ENCODE results near the gene ASXL2.

Gene ASXL2

DNA sequence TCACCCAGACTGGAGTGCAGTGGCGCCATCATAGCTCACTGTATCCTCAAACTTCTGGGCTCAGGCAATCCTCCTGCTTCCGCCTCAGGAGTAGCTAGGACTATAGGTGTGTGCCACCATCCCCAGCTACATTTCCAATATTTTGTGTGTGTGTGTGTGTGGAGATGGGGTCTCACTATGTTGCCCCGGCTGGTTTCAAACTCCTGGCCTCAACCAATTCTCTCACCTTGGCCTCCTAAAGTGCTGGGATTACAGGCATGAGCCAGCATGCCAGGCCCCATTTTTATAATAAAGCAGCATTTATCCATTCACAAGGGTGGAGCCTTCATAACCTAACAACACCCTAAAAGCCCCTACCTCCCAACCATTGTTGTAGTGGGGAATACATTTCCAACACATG, 152.4 kb downstream of the ASXL2 start:
- TF ChIP-seq TAF1 (IDR thresholded peaks at IDR 0.05; ENCODE audit: low read depth) (no peak), EP300 (IDR thresholded peaks at IDR 0.05; ENCODE audit: borderline replicate concordance) (no peak), NFIC (IDR thresholded peaks at IDR 0.05) (no peak), YY1 (IDR thresholded peaks at IDR 0.05; ENCODE audit: low read depth) (no peak), RAD21 (IDR thresholded peaks at IDR 0.05; ENCODE audit: low read depth) (no peak), FOXM1 (IDR thresholded peaks at IDR 0.05; ENCODE audit: borderline replicate concordance, low read depth) (no peak), TCF12 (IDR thresholded peaks at IDR 0.05; ENCODE audit: low read depth) (no peak), CEBPB (IDR thresholded peaks at IDR 0.05) (no peak), TEAD4 (IDR thresholded peaks at IDR 0.05) (no peak)
- TF ChIP-seq, protein P1, sequence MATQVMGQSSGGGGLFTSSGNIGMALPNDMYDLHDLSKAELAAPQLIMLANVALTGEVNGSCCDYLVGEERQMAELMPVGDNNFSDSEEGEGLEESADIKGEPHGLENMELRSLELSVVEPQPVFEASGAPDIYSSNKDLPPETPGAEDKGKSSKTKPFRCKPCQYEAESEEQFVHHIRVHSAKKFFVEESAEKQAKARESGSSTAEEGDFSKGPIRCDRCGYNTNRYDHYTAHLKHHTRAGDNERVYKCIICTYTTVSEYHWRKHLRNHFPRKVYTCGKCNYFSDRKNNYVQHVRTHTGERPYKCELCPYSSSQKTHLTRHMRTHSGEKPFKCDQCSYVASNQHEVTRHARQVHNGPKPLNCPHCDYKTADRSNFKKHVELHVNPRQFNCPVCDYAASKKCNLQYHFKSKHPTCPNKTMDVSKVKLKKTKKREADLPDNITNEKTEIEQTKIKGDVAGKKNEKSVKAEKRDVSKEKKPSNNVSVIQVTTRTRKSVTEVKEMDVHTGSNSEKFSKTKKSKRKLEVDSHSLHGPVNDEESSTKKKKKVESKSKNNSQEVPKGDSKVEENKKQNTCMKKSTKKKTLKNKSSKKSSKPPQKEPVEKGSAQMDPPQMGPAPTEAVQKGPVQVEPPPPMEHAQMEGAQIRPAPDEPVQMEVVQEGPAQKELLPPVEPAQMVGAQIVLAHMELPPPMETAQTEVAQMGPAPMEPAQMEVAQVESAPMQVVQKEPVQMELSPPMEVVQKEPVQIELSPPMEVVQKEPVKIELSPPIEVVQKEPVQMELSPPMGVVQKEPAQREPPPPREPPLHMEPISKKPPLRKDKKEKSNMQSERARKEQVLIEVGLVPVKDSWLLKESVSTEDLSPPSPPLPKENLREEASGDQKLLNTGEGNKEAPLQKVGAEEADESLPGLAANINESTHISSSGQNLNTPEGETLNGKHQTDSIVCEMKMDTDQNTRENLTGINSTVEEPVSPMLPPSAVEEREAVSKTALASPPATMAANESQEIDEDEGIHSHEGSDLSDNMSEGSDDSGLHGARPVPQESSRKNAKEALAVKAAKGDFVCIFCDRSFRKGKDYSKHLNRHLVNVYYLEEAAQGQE (IDR thresholded peaks at IDR 0.05; ENCODE audit: low read depth), result no peak

DNA sequence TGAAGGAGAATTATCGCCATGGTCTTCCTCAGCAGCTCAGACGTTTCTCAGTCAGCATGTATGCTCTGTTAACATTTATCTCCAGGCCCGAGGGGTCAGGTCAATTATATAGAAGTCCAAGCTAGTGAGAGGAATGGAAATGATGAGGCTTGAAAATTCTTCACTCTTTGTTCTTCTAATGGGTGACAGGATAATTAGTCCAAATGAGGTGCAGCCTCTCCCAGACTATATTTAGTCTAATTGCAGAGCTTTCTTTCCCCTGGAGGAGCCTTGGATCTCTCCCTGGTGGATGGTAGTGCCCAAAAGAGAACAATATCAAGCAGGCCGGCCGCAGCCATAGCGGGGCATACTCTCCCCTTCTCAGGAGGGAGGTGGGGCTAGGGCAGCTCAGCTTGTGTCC, 153.5 kb downstream of the ASXL2 start:
- no peak for TF ChIP-seq EP300 (IDR thresholded peaks at IDR 0.05; ENCODE audit: borderline replicate concordance)
- no peak for TF ChIP-seq TAF1 (IDR thresholded peaks at IDR 0.05; ENCODE audit: low read depth)
- TF ChIP-seq FOXM1 (IDR thresholded peaks at IDR 0.05; ENCODE audit: borderline replicate concordance, low read depth), result no peak

DNA sequence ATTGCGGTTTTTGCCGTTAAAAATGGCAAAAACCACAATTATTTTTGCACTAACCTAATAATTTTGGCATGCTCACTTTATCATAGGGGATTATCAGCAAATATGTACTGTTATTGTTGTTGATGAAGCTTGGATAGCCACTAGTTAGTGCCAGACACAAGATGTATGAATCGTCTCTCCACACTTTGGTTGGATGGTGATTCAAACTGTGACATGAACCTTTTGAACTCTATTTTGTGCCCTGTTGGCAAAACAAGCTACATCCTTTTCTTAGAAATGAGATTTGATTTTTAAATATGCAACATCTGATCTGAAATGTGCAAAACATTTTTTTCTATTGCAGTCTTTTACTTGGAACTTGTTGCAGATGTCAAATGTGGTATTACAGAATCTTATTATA, 156.1 kb downstream of the ASXL2 start:
- TF ChIP-seq RAD21 (IDR thresholded peaks at IDR 0.05; ENCODE audit: low read depth) (no peak), YY1 (IDR thresholded peaks at IDR 0.05; ENCODE audit: low read depth) (no peak), ZBTB7A (IDR thresholded peaks at IDR 0.05; ENCODE audit: low read depth) (no peak), TCF12 (IDR thresholded peaks at IDR 0.05; ENCODE audit: low read depth) (no peak), CEBPB (IDR thresholded peaks at IDR 0.05) (no peak), CREB1 (IDR thresholded peaks at IDR 0.05; ENCODE audit: low read depth) (no peak)
- TF ChIP-seq, protein P2, sequence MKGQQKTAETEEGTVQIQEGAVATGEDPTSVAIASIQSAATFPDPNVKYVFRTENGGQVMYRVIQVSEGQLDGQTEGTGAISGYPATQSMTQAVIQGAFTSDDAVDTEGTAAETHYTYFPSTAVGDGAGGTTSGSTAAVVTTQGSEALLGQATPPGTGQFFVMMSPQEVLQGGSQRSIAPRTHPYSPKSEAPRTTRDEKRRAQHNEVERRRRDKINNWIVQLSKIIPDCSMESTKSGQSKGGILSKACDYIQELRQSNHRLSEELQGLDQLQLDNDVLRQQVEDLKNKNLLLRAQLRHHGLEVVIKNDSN (IDR thresholded peaks at IDR 0.05), result no peak
- TF ChIP-seq, protein P1 (IDR thresholded peaks at IDR 0.05; ENCODE audit: low read depth), result no peak

DNA sequence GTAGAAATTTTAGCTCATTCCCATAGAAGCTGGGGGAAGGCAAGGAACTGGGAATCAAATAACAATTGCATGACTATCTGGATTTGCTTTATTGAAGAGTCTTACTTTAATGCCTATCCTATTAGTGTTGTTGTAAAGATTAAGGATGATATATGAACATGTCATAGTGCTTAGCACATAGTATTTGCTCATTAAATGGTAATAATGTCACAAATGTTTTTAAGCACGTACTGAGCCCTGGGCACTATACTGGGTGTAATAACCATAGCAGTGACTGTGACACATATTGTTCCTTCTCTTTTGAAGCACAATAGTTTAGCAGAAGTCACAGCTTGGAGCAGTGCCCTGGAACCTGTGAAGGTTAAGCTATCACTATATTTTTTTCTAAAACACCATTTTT, 157.7 kb downstream of the ASXL2 start:
- TF ChIP-seq FOXM1 (IDR thresholded peaks at IDR 0.05; ENCODE audit: borderline replicate concordance, low read depth) (no peak), YY1 (IDR thresholded peaks at IDR 0.05; ENCODE audit: low read depth) (no peak), ZBTB7A (IDR thresholded peaks at IDR 0.05; ENCODE audit: low read depth) (no peak), TAF1 (IDR thresholded peaks at IDR 0.05; ENCODE audit: low read depth) (no peak), CREB1 (IDR thresholded peaks at IDR 0.05; ENCODE audit: low read depth) (no peak), CEBPB (IDR thresholded peaks at IDR 0.05) (no peak)

DNA sequence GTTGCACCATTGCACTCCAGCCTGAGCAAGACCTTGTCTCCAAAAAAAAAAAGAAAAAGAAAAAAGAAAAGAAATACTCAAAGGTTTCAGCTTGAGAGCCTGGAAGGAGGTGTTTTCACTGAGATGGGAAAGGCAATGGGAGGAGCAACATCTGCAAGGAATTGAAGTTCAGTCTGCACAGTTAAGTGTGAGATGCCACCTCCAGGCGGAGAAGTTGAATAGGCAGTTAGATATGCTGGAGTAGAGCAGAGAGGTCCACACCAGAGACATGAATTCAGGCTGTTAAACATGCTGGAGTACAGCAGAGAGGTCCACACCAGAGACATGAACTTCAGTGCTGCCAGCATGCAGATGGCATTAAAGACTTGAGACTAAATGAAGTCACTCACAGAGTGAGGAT, 163.5 kb downstream of the ASXL2 start:
- TF ChIP-seq NFIC (IDR thresholded peaks at IDR 0.05) (no peak), RAD21 (IDR thresholded peaks at IDR 0.05; ENCODE audit: low read depth) (peak; percentile 35; the same call in 1 of the 2 replicates)

DNA sequence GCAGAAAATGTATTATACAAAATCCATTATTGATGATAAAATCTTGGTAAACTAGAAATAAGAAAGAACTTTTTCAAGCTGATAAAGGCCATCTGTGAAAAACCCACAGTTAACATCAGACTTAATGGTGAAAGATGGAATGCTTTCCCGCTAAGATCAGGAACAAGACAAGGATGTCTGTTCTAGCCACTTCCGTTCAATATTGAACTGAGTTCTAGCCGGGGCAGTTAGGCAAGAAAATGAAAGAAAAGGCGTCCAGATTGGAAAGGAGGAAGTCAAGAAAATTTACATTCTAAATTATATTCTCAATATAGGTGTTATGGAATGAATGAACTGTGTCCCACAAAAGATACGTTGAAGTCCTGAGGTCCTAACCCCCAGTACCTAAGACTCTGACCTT, 165.8 kb downstream of the ASXL2 start:
- TF ChIP-seq TCF12 (IDR thresholded peaks at IDR 0.05; ENCODE audit: low read depth), result no peak
- no peak for TF ChIP-seq ZBTB7A (IDR thresholded peaks at IDR 0.05; ENCODE audit: low read depth)
- no peak for TF ChIP-seq RAD21 (IDR thresholded peaks at IDR 0.05; ENCODE audit: low read depth)
- TF ChIP-seq TAF1 (IDR thresholded peaks at IDR 0.05; ENCODE audit: low read depth), result no peak
- TF ChIP-seq CREB1 (IDR thresholded peaks at IDR 0.05; ENCODE audit: low read depth), result no peak
- TF ChIP-seq, protein P3, sequence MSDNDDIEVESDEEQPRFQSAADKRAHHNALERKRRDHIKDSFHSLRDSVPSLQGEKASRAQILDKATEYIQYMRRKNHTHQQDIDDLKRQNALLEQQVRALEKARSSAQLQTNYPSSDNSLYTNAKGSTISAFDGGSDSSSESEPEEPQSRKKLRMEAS (IDR thresholded peaks at IDR 0.05), result no peak
- TF ChIP-seq EGR1 (IDR thresholded peaks at IDR 0.05), result no peak
- no peak for TF ChIP-seq NFIC (IDR thresholded peaks at IDR 0.05)
- TF ChIP-seq YY1 (IDR thresholded peaks at IDR 0.05; ENCODE audit: low read depth), result no peak
- TF ChIP-seq EP300 (IDR thresholded peaks at IDR 0.05; ENCODE audit: borderline replicate concordance), result no peak
- TF ChIP-seq, protein P2 (IDR thresholded peaks at IDR 0.05), result no peak
- no peak for TF ChIP-seq CEBPB (IDR thresholded peaks at IDR 0.05)
- TF ChIP-seq FOXM1 (IDR thresholded peaks at IDR 0.05; ENCODE audit: borderline replicate concordance, low read depth), result no peak
- TF ChIP-seq, protein P1 (IDR thresholded peaks at IDR 0.05; ENCODE audit: low read depth), result no peak
- TF ChIP-seq TEAD4 (IDR thresholded peaks at IDR 0.05), result no peak
